H1 (cell line): Measurements from ENCODE around the gene CDK19. TPM values are rescaled to one million over a fixed set of nuclear protein-coding genes. Genes with fewer than 3 reads are reported as not detected.

Experiments used
- ASH2L ChIP-seq: fragments of 200-600, 300-600 bp; sonication (generic); IDR thresholded peaks from one replicate; pipeline ENCODE4 v1.7.1; 2017; ENCODE audit warnings: low read length
- CHD1 ChIP-seq: IDR thresholded peaks from 2 replicates; pipeline ENCODE4 v1.6.1; 2012; ENCODE audit warnings: low read depth, low read length, improper control_type of control experiment
- CHD7 ChIP-seq: fragments of 300-600 bp; sonication (generic); IDR thresholded peaks from 2 replicates; pipeline ENCODE4 v1.7.1; 2012; ENCODE audit warnings: low read length, moderate library complexity, mild to moderate bottlenecking, inconsistent platforms; ENCODE audit not compliant: insufficient replicate concordance
- polyA plus RNA-seq, 7 experiments: library from polyadenylated mRNA; depleted of rRNA in 3 of 7; stranded (reverse) in 5 of 7; unstranded in 2 of 7; fragments of >200 nt in 5 of 7; fragments of 200-250 nt in 2 of 7; gene quantifications; 1 replicate in 5 of 7; 2 replicates in 1 of 7; 4 replicates in 1 of 7; pipeline versions ENCODE4 v1.2.1 to v1.2.3, GENCODE V29; 2011 to 2013; ENCODE audit warnings: missing spikeins in 2 of 7, mixed read lengths in 2 of 7
- total RNA-seq: library from RNA; stranded (reverse); fragmentation: NEBNext Ultra II Directional; extraction: Animal tissue kit (Norgen Biotek cat#: 25700); gene quantifications from 2 replicates; pipeline ENCODE4 v1.2.1, GENCODE V29; 2021

The CDK19 gene
- total and polyA plus RNA-seq, 2 of the 8 experiments (the other 6 are each of a cell fraction or from before 2014, with no cell fraction given) = 4.9 to 12.6 TPM

GRCh38 chr6:110661414-110661813, 153.9 kb downstream of the CDK19 start (continued):
- TF ChIP-seq CHD7 (no peak), CHD1 (no peak), ASH2L (no peak)
